ENCODE data around the gene PCIF1.
"Not testable (repeated sequence)": the region's sequence is repeated elsewhere in the genome, so short reads cannot be mapped to it uniquely, and the experiment has no call there.

Gene PCIF1

DNA sequence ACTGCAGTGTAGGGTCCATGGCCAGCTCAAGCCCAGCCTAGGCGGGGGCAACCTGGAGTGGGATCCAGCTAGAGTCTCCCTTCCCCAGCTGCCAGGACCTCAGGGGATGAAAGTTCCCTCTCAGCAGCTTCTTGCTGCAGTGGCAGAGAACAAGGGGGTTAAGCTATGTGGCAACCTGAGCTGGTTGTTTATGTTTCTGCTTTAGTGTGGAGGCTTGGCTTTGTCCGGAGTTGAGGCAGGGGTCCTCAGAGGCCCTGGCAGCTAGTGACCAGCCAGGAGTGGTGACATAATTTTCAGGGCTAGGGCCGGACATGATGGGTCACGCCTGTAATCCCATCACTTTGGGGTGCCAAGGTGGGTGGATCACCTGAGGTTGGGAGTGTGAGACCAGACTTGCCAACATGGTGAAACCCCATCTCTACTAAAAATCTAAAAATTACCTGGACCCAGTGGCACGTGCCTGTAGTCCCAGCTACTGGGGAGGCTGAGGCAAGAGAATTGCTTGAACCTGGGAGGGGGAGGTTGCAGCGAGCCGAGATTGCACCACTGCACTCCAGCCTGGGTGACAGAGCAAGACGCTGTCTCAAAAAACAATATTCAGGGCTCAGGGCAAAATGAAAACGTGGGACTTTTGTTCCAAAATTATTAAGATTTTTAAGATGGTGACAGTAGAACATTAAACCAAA is 8.5 kb upstream of the PCIF1 start:
- Histone ChIP-seq H3K36me3 (ENCODE audit: control insufficient read depth, low read length) (no peaks in the 10 kb centered on the region), H3K4me3 (ENCODE audit: low read length) (no peak overlapping the region), H3K27ac (ENCODE audit: low read depth, low read length) (no peak overlapping the region), H3K9me2 (replicated peaks; ENCODE audit: control insufficient read depth, low read length) (no peaks in the 10 kb centered on the region), H3K9me3 (ENCODE audit: control insufficient read depth, insufficient read depth, low read length) (no peaks in the 10 kb centered on the region), H4K20me1 (ENCODE audit: control insufficient read depth, insufficient read depth, low read depth, low read length) (no peaks in the 10 kb centered on the region), H3K27me3 (ENCODE audit: control insufficient read depth, low read length) (peaks cover 6% of the 10 kb centered on the region), H3K4me1 (ENCODE audit: control insufficient read depth, low read length) (no peaks in the 10 kb centered on the region), H3K4me2 (ENCODE audit: low read length) (no peak overlapping the region), H3F3A (ENCODE audit: control insufficient read depth, insufficient read depth) (no peaks in the 10 kb centered on the region), H3K79me2 (ENCODE audit: control insufficient read depth, low read length) (no peaks in the 10 kb centered on the region)
- TF ChIP-seq, protein P1, sequence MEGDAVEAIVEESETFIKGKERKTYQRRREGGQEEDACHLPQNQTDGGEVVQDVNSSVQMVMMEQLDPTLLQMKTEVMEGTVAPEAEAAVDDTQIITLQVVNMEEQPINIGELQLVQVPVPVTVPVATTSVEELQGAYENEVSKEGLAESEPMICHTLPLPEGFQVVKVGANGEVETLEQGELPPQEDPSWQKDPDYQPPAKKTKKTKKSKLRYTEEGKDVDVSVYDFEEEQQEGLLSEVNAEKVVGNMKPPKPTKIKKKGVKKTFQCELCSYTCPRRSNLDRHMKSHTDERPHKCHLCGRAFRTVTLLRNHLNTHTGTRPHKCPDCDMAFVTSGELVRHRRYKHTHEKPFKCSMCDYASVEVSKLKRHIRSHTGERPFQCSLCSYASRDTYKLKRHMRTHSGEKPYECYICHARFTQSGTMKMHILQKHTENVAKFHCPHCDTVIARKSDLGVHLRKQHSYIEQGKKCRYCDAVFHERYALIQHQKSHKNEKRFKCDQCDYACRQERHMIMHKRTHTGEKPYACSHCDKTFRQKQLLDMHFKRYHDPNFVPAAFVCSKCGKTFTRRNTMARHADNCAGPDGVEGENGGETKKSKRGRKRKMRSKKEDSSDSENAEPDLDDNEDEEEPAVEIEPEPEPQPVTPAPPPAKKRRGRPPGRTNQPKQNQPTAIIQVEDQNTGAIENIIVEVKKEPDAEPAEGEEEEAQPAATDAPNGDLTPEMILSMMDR (IDR thresholded peaks at IDR 0.05; ENCODE audit: low read depth, low read length, poor library complexity, severe bottlenecking): no peak
- TF ChIP-seq EZH2phosphoT487 (IDR thresholded peaks at IDR 0.05; ENCODE audit: borderline replicate concordance, low read length): no peak

DNA sequence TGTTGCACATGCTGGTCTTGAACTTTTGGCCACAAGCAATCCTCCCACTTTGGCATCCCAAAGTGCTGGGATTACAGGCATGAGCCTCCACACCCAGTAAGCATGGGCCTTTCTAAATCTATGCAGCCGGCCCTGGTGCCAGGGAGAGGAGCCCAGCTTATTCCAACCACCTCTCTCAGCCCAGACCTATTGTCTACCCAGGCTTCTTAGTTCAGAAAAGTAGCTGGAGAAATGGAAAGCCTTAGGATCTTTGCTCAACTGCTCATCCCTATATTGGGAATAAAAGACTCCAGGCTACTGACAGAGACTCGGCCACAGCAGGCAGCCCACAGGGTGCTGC is 7.8 kb upstream of the PCIF1 start:
- Histone ChIP-seq H3F3A (ENCODE audit: control insufficient read depth, insufficient read depth) (no peaks in the 10 kb centered on the region), H3K79me2 (ENCODE audit: control insufficient read depth, low read length) (no peaks in the 10 kb centered on the region), H3K27me3 (ENCODE audit: control insufficient read depth, low read length) (peaks cover 2% of the 10 kb centered on the region), H3K36me3 (ENCODE audit: control insufficient read depth, low read length) (no peaks in the 10 kb centered on the region), H3K4me1 (ENCODE audit: control insufficient read depth, low read length) (no peaks in the 10 kb centered on the region), H3K27ac (ENCODE audit: low read depth, low read length) (no peak overlapping the region), H3K4me3 (ENCODE audit: low read length) (no peak overlapping the region), H3K9me3 (ENCODE audit: control insufficient read depth, insufficient read depth, low read length) (no peaks in the 10 kb centered on the region), H4K20me1 (ENCODE audit: control insufficient read depth, insufficient read depth, low read depth, low read length) (no peaks in the 10 kb centered on the region), H3K4me2 (ENCODE audit: low read length) (no peak overlapping the region), H3K9me2 (replicated peaks; ENCODE audit: control insufficient read depth, low read length) (no peaks in the 10 kb centered on the region)
- TF ChIP-seq, protein P1 (IDR thresholded peaks at IDR 0.05; ENCODE audit: low read depth, low read length, poor library complexity, severe bottlenecking): no peak
- TF ChIP-seq EZH2phosphoT487 (IDR thresholded peaks at IDR 0.05; ENCODE audit: borderline replicate concordance, low read length): no peak

DNA sequence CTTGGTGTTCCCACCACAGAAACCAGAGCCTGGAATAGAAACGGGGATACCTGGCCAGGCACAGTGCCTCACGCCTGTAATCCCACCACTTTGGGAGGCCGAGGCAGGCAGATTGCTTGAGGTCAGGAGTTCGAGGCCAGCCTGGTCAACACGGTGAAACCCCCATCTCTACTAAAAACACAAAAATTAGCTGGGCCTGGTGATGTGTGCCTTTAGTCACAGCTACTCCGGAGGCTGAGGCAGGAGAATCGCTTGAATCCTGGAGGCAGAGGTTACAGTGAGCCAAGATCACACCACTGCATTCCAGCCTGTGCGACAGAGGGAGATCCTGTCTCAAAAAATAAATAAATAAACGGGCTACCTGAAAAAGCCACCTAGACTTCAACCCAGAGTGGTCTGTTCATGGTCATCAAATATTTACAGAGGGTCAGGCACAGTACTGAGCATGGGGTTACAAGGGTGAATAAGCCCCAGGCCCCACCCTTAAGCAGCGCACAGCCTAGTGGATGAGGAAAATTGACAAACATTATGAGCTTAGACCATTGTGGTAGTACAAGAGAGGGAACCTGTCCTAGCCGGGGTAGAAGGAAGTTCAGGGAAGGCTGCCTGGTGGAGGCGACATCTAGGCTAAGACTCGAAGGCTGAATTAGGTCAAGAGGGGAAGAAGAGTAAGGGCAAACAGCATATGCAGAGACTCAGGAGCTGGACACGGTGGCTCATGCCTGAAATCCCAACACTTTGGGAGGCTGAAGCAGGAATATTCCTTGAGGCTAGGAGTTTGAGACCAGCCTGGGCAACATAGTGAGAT is 7.2 kb upstream of the PCIF1 start:
- H3F3A ChIP-seq (ENCODE audit: control insufficient read depth, insufficient read depth): no peaks in the 10 kb centered on the region
- no peak for TF ChIP-seq EZH2phosphoT487 (IDR thresholded peaks at IDR 0.05; ENCODE audit: borderline replicate concordance, low read length)
- TF ChIP-seq, protein P1 (IDR thresholded peaks at IDR 0.05; ENCODE audit: low read depth, low read length, poor library complexity, severe bottlenecking): no peak
- no peaks in the 10 kb centered on the region for H4K20me1 ChIP-seq (ENCODE audit: control insufficient read depth, insufficient read depth, low read depth, low read length)
- H3K4me3 ChIP-seq (ENCODE audit: low read length): no peak overlapping the region
- no peak overlapping the region for H3K27ac ChIP-seq (ENCODE audit: low read depth, low read length)
- H3K4me1 ChIP-seq (ENCODE audit: control insufficient read depth, low read length): no peaks in the 10 kb centered on the region
- H3K27me3 ChIP-seq (ENCODE audit: control insufficient read depth, low read length): no peaks in the 10 kb centered on the region
- H3K4me2 ChIP-seq (ENCODE audit: low read length): no peak overlapping the region
- no peaks in the 10 kb centered on the region for H3K9me2 ChIP-seq (replicated peaks; ENCODE audit: control insufficient read depth, low read length)
- H3K79me2 ChIP-seq (ENCODE audit: control insufficient read depth, low read length): no peaks in the 10 kb centered on the region
- no peaks in the 10 kb centered on the region for H3K36me3 ChIP-seq (ENCODE audit: control insufficient read depth, low read length)
- no peaks in the 10 kb centered on the region for H3K9me3 ChIP-seq (ENCODE audit: control insufficient read depth, insufficient read depth, low read length)

DNA sequence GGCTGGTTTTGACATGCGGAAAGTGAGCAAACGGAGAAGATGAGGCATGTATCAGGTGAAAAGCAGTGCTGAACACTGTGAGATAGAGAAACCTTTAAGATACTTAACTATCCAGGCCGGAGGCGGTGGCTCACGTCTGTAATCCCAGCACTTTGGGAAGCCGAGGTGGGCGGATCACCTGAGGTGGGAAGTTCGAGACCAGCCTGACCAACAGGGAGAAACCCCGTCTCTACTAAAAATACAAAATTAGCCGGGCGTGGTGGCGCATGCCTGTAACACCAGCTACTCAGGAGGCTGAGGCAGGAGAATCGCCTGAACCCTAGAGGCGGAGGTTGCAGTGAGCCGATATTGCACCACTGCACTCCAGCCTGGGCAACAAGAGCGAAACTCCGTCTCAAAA is 2.8 kb upstream of the PCIF1 start:
- H3K27me3 ChIP-seq (ENCODE audit: control insufficient read depth, low read length); H4K20me1 ChIP-seq (ENCODE audit: control insufficient read depth, insufficient read depth, low read depth, low read length); H3K9me2 ChIP-seq (replicated peaks; ENCODE audit: control insufficient read depth, low read length); H3K4me2 ChIP-seq (ENCODE audit: low read length); H3K27ac ChIP-seq (ENCODE audit: low read depth, low read length); H3F3A ChIP-seq (ENCODE audit: control insufficient read depth, insufficient read depth); H3K4me3 ChIP-seq (ENCODE audit: low read length); H3K9me3 ChIP-seq (ENCODE audit: control insufficient read depth, insufficient read depth, low read length): not testable (repeated sequence)
- peaks cover 14% of the 10 kb centered on the region for H3K4me1 ChIP-seq (ENCODE audit: control insufficient read depth, low read length)
- H3K79me2 ChIP-seq (ENCODE audit: control insufficient read depth, low read length): peaks cover 29% of the 10 kb centered on the region
- H3K36me3 ChIP-seq (ENCODE audit: control insufficient read depth, low read length): peaks cover 11% of the 10 kb centered on the region
